Stimulated activated CD8-positive, alpha-beta memory T cell treated with anti-CD3 and anti-CD28 coated beads, Interleukin-7, amount 100 ng/mL, for 1 hour (primary cell): Measurements from ENCODE around the gene TRAK1.

Source experiments
- DNase-seq, 2 donors: peaks; one replicate each; pipeline ENCODE4 v3.0.0-alpha.2; 2020; ENCODE audit warnings: low read depth in 2 of 2

The TRAK1 gene

DNA sequence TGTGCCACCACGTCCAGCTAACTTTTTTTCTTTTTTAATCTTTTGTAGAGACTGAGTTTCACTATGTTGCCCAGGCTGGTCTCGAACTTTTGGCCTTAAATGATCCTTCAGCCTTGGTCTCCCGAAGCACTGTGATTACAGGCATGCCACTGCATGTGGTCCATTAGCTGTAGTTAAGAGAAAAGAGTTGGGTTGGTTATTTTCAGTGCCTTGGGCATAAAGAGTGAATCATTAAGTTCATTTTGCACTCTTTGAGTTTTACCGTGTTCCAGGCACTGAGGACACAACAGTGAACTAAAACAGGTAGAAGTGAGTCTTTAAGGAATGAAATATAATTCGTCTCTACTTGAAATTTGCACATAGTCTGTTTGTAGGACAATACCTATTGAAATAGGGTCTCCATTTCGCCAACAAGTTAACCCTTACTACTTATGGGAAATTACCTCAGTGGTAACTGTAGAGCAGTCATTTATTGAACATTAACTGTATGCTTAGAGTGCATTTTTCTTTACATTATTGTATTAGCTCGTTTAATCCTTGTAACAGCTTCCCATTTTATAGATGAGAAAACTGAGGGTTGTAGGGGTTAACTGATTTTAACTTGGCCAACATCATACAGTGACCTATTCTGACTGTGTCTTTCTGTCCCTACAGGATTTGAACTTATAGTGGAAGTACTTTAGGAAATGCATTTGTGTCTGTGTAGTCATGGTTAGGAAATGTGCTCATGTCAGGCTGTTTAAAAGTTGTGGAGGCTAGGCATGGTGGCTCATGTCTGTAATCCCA lies 22.7 kb upstream of the TRAK1 start:
- DNase-seq, result no peak

DNA sequence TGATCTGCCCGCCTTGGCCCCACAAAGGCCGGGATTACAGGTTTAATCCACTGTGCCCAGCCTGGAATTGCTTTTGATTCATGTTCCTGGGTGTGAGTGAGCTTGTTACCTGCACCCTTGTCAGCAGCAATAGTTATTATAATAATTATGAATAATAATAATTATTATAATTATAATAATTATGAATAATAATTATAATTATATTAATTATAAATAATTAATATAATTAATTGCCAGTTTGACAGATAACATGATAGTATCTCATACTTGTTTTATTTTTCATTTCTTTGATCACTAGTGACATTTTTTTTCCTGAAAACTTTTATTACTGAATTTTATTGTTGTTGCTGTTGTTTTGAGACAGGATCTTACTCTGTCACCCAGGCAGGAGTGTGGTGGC lies 21.1 kb upstream of the TRAK1 start:
- no peak for DNase-seq

DNA sequence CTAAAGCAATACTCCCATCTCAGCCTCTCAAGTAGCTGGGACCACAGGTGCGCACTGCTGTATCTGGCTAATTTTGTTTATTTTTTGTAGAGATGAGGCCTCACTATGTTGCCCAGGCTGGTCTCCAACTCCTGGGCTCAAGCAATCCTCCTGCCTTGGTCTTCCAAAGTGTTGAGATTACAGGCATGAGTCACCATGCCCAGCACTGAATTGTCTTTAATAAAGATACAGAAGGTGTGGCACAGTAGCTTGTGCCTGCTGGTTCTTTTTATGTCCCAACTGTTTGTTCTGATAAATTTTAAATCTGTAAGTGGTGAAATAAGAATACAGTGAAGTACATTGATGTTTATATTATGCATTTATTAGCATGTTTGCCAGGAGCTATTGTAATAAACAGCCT lies 20.6 kb upstream of the TRAK1 start:
- DNase-seq, result no peak

DNA sequence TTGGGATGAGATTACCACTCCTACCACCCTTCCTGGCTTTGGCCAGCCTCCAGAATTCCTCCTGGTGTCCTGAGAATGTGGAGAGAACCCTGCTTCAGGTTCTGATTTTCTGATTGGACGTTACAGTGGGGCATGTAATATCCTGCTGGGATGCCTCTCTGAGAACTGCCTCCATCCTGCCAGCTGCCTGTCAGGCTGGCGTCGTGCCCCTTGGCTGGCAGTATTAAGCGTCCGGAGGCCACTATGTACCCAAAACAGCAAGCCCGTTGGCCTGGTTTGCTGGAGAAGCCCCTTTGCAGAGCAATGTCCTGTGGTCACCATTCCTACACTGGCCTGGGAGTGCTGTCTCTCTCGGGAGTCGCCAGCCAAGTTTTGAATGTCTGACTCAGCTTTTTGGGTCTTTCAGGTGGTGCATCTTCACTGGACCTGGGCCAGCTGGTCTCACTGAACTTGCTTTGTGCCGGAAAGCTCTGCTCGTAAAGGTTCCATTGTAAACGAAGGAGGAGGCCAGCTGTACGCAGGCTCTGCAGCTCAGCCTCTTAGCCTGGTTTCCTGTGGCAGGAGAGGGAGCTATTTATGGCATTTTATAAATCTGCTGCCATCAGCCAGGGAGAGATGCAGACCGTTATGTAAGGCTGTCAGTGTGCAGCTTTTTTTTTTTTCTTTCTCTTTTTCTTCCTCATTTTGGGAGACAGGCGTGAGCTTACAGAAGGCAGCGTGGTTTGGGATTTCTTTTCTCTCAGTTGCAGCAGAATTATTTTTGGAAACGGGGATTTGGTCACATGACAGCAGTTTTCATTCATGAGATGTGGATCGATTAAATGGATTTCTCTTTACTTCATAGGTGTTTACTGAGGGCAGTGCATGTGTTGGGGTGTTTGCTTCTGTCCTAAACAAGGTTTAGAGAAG lies 19.0 kb upstream of the TRAK1 start:
- DNase-seq, result no peak

DNA sequence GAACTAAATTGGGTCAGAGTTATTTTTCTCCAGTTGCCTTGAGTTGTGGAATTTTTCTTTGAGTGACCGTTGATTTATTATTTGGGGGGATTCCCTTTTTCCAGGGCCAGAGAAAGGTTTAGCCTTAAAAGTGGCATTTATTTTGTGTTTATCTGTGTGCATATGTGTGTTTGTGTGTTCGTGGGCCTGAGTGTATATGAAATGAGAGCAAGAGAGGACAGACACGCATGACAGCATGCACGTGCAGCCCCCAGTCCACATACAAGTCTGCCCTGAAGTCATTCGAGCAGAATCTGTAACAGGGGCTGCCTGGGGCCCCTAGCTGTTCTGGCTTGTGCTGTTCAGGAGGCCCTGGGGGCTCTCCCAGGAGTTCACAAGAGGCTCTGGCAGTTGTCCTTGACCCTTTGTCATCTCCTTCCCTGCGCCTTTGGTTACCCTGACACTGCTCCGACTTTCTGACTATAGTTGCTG lies 18.3 kb upstream of the TRAK1 start:
- no peak for DNase-seq

GRCh38 chr3:42077785-42078184 lies 13.4 kb upstream of the TRAK1 start:
- no peak for DNase-seq

DNA sequence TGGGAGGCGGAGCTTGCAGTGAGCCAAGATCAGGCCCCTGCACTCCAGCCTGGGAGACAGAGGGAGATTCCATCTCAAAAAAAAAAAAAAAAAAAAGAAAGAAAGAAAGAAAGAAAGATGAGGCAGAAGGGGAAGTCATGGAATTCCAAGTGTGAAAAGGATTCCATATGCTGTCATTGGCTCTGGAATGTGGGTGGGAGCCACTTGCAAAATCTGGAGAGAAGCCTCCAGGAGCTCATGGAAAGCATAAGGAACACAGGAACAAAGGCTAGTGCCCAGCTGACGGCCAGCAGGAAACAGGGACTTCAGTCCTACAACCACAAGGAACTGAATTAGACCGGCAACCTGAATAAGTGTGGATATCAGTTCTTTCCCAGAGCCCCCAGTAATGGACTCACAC lies 12.5 kb upstream of the TRAK1 start:
- DNase-seq, result no peak

- DNase-seq, result no peak
Measured at GRCh38 chr3:42079701-42080452, 11.3 kb upstream of the TRAK1 start.

GRCh38 chr3:42080453-42080872 lies 10.7 kb upstream of the TRAK1 start:
- no peak for DNase-seq

GRCh38 chr3:42081838-42082473 lies 9.2 kb upstream of the TRAK1 start:
- no peak for DNase-seq

GRCh38 chr3:42084586-42084985 lies 6.6 kb upstream of the TRAK1 start:
- DNase-seq, result no peak

DNA sequence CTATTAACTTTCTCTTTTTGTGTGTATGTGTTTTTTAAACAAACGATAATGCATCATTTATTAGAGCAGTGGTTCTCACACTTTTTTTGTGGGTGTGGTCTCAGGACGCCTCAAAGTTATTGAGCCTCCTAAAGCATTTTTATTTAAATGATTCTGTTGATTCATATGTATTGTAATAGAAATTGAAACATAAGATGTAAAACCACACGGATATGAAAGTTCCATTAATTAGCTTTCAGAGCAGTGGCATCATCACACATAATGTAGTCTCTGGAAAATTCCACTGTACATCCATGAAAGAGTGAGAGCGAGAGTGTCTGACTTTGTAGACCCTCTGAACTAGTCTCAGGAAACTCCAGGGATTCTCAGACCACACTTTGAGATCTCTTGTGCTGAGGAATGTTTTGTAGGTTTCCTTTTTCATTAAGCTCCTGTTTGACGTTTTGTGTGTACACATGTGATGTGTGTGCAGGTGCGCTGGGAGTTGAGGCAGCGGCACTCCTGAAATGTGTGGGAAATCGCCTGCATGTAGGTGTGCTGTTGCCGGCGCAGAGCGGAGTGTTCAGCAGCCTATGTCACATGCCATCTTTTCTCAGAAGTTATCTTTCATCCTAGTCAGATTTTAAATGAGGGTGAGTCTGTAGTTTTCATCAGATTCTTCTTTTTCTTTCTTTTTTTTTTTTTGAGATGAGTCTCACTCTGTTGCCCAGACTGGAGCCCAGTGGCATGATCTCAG lies 5.3 kb upstream of the TRAK1 start:
- DNase-seq, result no peak

GRCh38 chr3:42088803-42089530 lies 2.2 kb upstream of the TRAK1 start:
- DNase-seq, result no peak

DNA sequence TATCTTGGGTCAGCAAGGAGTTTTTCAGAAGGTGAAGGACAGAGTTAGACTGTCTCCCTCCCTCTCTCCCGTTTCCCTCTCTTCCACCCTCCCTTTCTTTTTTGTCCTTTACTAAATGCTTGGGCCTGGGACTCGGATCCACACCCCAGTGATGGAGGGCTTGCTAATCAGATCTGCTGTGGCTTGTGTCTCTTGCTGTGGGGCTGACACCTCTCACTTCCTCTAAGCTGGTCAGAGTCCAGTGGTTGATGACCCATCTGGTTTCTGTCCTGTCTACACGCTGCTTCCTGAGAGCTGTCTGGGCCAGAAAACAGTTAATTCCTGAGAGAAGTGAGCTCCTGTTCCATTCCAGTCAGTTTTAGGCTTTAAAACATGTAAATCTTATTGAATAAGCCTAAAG lies 849 bp downstream of the TRAK1 start:
- DNase-seq, result no peak

- no peak for DNase-seq
Measured at GRCh38 chr3:42094128-42094527, 3.0 kb downstream of the TRAK1 start.

GRCh38 chr3:42094691-42095391 lies 3.7 kb downstream of the TRAK1 start:
- no peak for DNase-seq

GRCh38 chr3:42095540-42095939 lies 4.4 kb downstream of the TRAK1 start:
- DNase-seq, result no peak

GRCh38 chr3:42096796-42097565 lies 5.8 kb downstream of the TRAK1 start:
- DNase-seq, result no peak

DNA sequence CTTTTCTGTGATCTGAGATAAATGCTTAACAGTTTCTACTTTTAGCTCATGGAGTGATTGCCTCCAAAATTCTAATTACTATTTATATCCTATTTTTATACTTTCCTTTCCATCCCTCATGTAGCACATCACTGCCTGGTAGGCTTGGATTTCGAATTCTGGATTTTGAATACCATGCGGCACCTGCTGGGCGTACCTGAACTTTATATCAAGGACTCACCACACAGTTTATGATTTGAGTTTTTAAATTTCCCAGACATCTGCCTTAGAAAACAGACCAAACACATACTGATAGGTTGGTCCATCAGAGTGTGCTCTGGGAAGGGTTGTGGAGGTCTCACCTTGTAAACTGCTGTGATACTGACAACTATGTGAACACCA lies 6.4 kb downstream of the TRAK1 start:
- no peak for DNase-seq
